ENCODE data around the gene ADH4.

Gene ADH4

GRCh38 chr4:99078931-99079624, 65.0 kb downstream of the ADH4 start:
- no peak for DNase-seq

DNA sequence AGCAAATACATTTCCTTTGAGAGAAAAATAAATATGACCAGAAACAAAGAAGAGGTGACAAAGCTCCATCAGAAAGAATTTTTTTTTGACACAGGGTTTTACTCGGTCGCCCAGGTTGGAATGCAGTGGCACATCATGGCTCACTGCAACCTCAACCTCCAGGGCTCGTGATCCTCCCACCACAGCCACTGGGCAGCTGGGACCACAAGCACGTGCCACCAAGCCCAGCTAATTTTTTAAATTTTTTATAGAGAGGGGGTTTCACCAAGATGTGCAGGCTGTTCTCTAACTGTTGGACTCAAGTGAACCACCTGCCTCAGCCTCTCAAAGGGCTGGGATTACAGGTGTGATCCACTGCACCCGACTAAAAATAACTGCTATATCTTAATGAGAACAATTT, 65.8 kb downstream of the ADH4 start:
- DNase-seq: no peak

- DNase-seq: no peak
Measured at GRCh38 chr4:99077177-99077576, 66.9 kb downstream of the ADH4 start.

GRCh38 chr4:99076292-99076976, 67.7 kb downstream of the ADH4 start:
- DNase-seq: no peak

- DNase-seq: no peak
Measured at GRCh38 chr4:99074816-99075215, 69.3 kb downstream of the ADH4 start.
